Liver (tissue), 9 donors: ENCODE results near the gene HADHA. TPM values are rescaled to one million over a fixed set of nuclear protein-coding genes. Genes with fewer than 3 reads are reported as not detected.

Experiments
- DNase-seq: peaks from one replicate; pipeline ENCODE4 v3.0.0-alpha.2; 2017; ENCODE audit warnings: low spot score
- H3K27ac ChIP-seq, 2 donors: one replicate each; pipeline ENCODE4 v1.7.0; 2013; ENCODE audit warnings: inconsistent platforms in 2 of 2, low read length in 2 of 2, control low read depth in 1 of 2, low read depth in 1 of 2, mild to moderate bottlenecking in 1 of 2
- H3K27me3 ChIP-seq, 4 donors: one replicate each; pipeline versions ENCODE4 v1.6.1 to v1.7.0; 2013; ENCODE audit warnings: low read length in 3 of 4, inconsistent platforms in 1 of 4, mild to moderate bottlenecking in 1 of 4, moderate library complexity in 1 of 4; ENCODE audit not compliant: control insufficient read depth in 4 of 4, insufficient read depth in 4 of 4
- H3K36me3 ChIP-seq, 4 donors: one replicate each; pipeline versions ENCODE4 v1.6.1 to v1.7.0; 2013; ENCODE audit warnings: low read length in 3 of 4, mild to moderate bottlenecking in 3 of 4, low read depth in 1 of 4, moderate library complexity in 1 of 4; ENCODE audit not compliant: control insufficient read depth in 4 of 4, insufficient read depth in 3 of 4
- H3K4me1 ChIP-seq, 4 donors: one replicate each; pipeline versions ENCODE4 v1.6.1 to v1.7.0; 2013; ENCODE audit warnings: low read length in 3 of 4, mild to moderate bottlenecking in 3 of 4, moderate library complexity in 1 of 4; ENCODE audit not compliant: control insufficient read depth in 4 of 4, insufficient read depth in 4 of 4
- H3K4me3 ChIP-seq, 3 donors: one replicate each; pipeline versions ENCODE4 v1.6.1 to v1.7.0; 2013; ENCODE audit warnings: low read length in 3 of 3, control low read depth in 1 of 3, low read depth in 1 of 3, mild to moderate bottlenecking in 1 of 3
- H3K9ac ChIP-seq, 2 donors: one replicate each; pipeline ENCODE4 v1.7.0; 2013; ENCODE audit warnings: low read length in 2 of 2, mild to moderate bottlenecking in 2 of 2, moderate library complexity in 2 of 2, control low read depth in 1 of 2, low read depth in 1 of 2
- H3K9me3 ChIP-seq, 4 donors: one replicate each; pipeline versions ENCODE4 v1.6.1 to v1.7.0; 2013; ENCODE audit warnings: low read length in 3 of 4; ENCODE audit not compliant: control insufficient read depth in 4 of 4
- ATF3 ChIP-seq: IDR thresholded peaks from 2 replicates; pipeline ENCODE4 v1.6.1; 2016; ENCODE audit warnings: antibody characterized with exemption
- CTCF ChIP-seq: fragments of 150-350 bp; IDR thresholded peaks from 2 replicates; pipeline ENCODE4 v1.5.1; 2017; ENCODE audit warnings: improper control_type of control experiment, low read depth, low read length; ENCODE audit not compliant: missing input control
- HNF4A ChIP-seq, 2 donors: conservative IDR thresholded peaks; 2 replicates each; pipeline ENCODE4 v1.6.1; 2016; ENCODE audit warnings: antibody characterized with exemption in 2 of 2, mild to moderate bottlenecking in 2 of 2
- HNF4G ChIP-seq: IDR thresholded peaks from 2 replicates; pipeline ENCODE4 v1.6.1; 2016; ENCODE audit warnings: antibody characterized with exemption
- JUND ChIP-seq, 2 donors: IDR thresholded peaks; 2 replicates each; pipeline ENCODE4 v1.6.1; 2016; ENCODE audit warnings: antibody characterized with exemption in 2 of 2
- MAX ChIP-seq: IDR thresholded peaks from 2 replicates; pipeline ENCODE4 v1.6.1; 2016; ENCODE audit warnings: antibody characterized with exemption
- RAD21 ChIP-seq, 2 donors: IDR thresholded peaks; 2 replicates each; pipeline ENCODE4 v1.6.1; 2016; ENCODE audit warnings: antibody characterized with exemption in 2 of 2, mild to moderate bottlenecking in 2 of 2
- REST ChIP-seq: IDR thresholded peaks from 2 replicates; pipeline ENCODE4 v1.6.1; 2016; ENCODE audit warnings: antibody characterized with exemption, mild to moderate bottlenecking
- RXRA ChIP-seq, 2 donors: IDR thresholded peaks; 2 replicates each; pipeline ENCODE4 v1.6.1; 2017 to 2018; ENCODE audit warnings: antibody characterized with exemption in 2 of 2, mild to moderate bottlenecking in 1 of 2
- YY1 ChIP-seq: IDR thresholded peaks from 2 replicates; pipeline ENCODE4 v1.6.1; 2016; ENCODE audit warnings: antibody characterized with exemption, mild to moderate bottlenecking
- ZBTB33 ChIP-seq: IDR thresholded peaks from 2 replicates; pipeline ENCODE4 v1.6.1; 2016; ENCODE audit warnings: antibody characterized with exemption
- WGBS: extraction: QIAGEN DNeasy Blood & Tissue Kit; methylation state at CpG from one replicate; pipeline ENCODE4 v1.1.7; 2013; 5-methylcytosine and 5-hydroxymethylcytosine counted together
- polyA plus RNA-seq, 2 donors: library from polyadenylated mRNA; stranded (reverse) in 1 of 2; unstranded in 1 of 2; fragments of 200-250 nt in 1 of 2; fragments of >200 nt in 1 of 2; fragmentation: Nextera tagmentation in 1 of 2; extraction: Ambion mirVana in 1 of 2; gene quantifications; one replicate each; pipeline versions ENCODE4 v1.2.1 to v1.2.3, GENCODE V29; 2013 to 2015
- total RNA-seq, 2 donors: library from RNA; depleted of rRNA; stranded (reverse); fragments of >200 nt; gene quantifications; one replicate each; pipeline ENCODE4 v1.2.3, GENCODE V29; 2014
- donor health status: healthy.
- donor health status: healthy.
- donor health status: healthy.
- donor health status: healthy.
- donor health status: healthy.

The HADHA gene
- total and polyA plus RNA-seq, 4 donors, result 101 to 276 (median 159) TPM

GRCh38 chr2:26223018-26223417 lies 21.4 kb downstream of the HADHA start:
- Histone ChIP-seq H3K4me1 (no peaks in the 10 kb centered on the region), H3K36me3 (peaks cover 2 to 37% (median 30%) of the 10 kb centered on the region in 4 donors)

GRCh38 chr2:26217720-26218119 lies 26.7 kb downstream of the HADHA start:
- H3K4me1 ChIP-seq, result no peaks in the 10 kb centered on the region
- no peak for TF ChIP-seq REST
- no peak for TF ChIP-seq RXRA (IDR thresholded peaks at IDR 0.05)
- no peak for TF ChIP-seq HNF4A (conservative IDR thresholded peaks at IDR 0.05)
- TF ChIP-seq YY1, result no peak
- no peak for TF ChIP-seq MAX
- H3K27me3 ChIP-seq, result no peaks in the 10 kb centered on the region
- H3K27ac ChIP-seq, result no peak overlapping the region
- no peak overlapping the region for H3K9ac ChIP-seq
- no peak overlapping the region for H3K4me3 ChIP-seq
- H3K36me3 ChIP-seq, result peaks cover 8 to 66% (median 41%) of the 10 kb centered on the region in 4 donors
- 96% methylated on average over 6 of the region's 6 CpGs for WGBS
- H3K9me3 ChIP-seq, result no peaks in the 10 kb centered on the region
- DNase-seq, result no peak

More at GRCh38 chr2:26223018-26223417, 21.4 kb downstream of the HADHA start:
- no peak for DNase-seq
- 100% methylated on average over 1 of the region's 1 CpG for WGBS
- Histone ChIP-seq H3K9ac (no peak overlapping the region), H3K4me3 (no peak overlapping the region), H3K27me3 (no peaks in the 10 kb centered on the region), H3K9me3 (no peaks in the 10 kb centered on the region), H3K27ac (no peak overlapping the region)
- no peak for TF ChIP-seq HNF4G
- TF ChIP-seq YY1, result no peak
- TF ChIP-seq RAD21 (IDR thresholded peaks at IDR 0.05), result no peak
- TF ChIP-seq ATF3, result no peak
- TF ChIP-seq MAX, result no peak
- no peak for TF ChIP-seq CTCF
- TF ChIP-seq ZBTB33, result no peak
- no peak for TF ChIP-seq HNF4A (conservative IDR thresholded peaks at IDR 0.05)
- TF ChIP-seq JUND (IDR thresholded peaks at IDR 0.05), result no peak
